Activated T-cell treated with anti-CD3 and anti-CD28 coated beads, Interleukin-2, amount 50 U/mL, for 24 hours (primary cell): ENCODE measurements around the gene PSD2.

Experiments
- DNase-seq: peaks from one replicate; pipeline ENCODE4 v3.0.0-alpha.2; 2020
- H3K27ac Mint-ChIP-seq: 2 replicates; pipeline ENCODE4 v1.8.0; 2020; ENCODE audit warnings: mild to moderate bottlenecking, mixed read lengths
- H3K27me3 Mint-ChIP-seq: 2 replicates; pipeline ENCODE4 v1.8.0; 2020; ENCODE audit warnings: mixed read lengths
- H3K36me3 Mint-ChIP-seq: 2 replicates; pipeline ENCODE4 v1.8.0; 2020; ENCODE audit warnings: low read depth, mixed read lengths
- H3K4me1 Mint-ChIP-seq: 2 replicates; pipeline ENCODE4 v1.8.0; 2020; ENCODE audit warnings: low read depth, mixed read lengths
- H3K4me3 Mint-ChIP-seq: 2 replicates; pipeline ENCODE4 v1.8.0; 2020; ENCODE audit warnings: mild to moderate bottlenecking, moderate library complexity, mixed read lengths
- H3K9me3 Mint-ChIP-seq: 2 replicates; pipeline ENCODE4 v1.8.0; 2020; ENCODE audit warnings: mixed read lengths

PSD2 gene

GRCh38 chr5:139821806-139822552 is 26.4 kb downstream of the PSD2 start:
- Mint-ChIP-seq H3K27me3 (peaks cover 4% of the 10 kb centered on the region), H3K36me3 (no peaks in the 10 kb centered on the region), H3K4me1 (no peaks in the 10 kb centered on the region), H3K9me3 (peaks cover 5% of the 10 kb centered on the region), H3K4me3 (no peak overlapping the region), H3K27ac (no peak overlapping the region)
- DNase-seq = no peak

GRCh38 chr5:139822553-139823425 is 27.2 kb downstream of the PSD2 start:
- peaks cover 4% of the 10 kb centered on the region for H3K27me3 Mint-ChIP-seq
- H3K4me1 Mint-ChIP-seq = no peaks in the 10 kb centered on the region
- no peak for DNase-seq
- H3K36me3 Mint-ChIP-seq = no peaks in the 10 kb centered on the region
- no peak overlapping the region for H3K4me3 Mint-ChIP-seq
- peaks cover 5% of the 10 kb centered on the region for H3K9me3 Mint-ChIP-seq
- no peak overlapping the region for H3K27ac Mint-ChIP-seq

- no peaks in the 10 kb centered on the region for H3K36me3 Mint-ChIP-seq
- peaks cover 4% of the 10 kb centered on the region for H3K27me3 Mint-ChIP-seq
- H3K4me3 Mint-ChIP-seq = no peak overlapping the region
- H3K27ac Mint-ChIP-seq = no peak overlapping the region
- no peaks in the 10 kb centered on the region for H3K4me1 Mint-ChIP-seq
- DNase-seq = no peak
- peaks cover 2% of the 10 kb centered on the region for H3K9me3 Mint-ChIP-seq
Measured at GRCh38 chr5:139823757-139824355, 28.2 kb downstream of the PSD2 start.

- no peak for DNase-seq
- Mint-ChIP-seq H3K4me3 (no peak overlapping the region), H3K36me3 (no peaks in the 10 kb centered on the region), H3K4me1 (no peaks in the 10 kb centered on the region), H3K9me3 (no peaks in the 10 kb centered on the region), H3K27me3 (no peaks in the 10 kb centered on the region), H3K27ac (no peak overlapping the region)
Measured at GRCh38 chr5:139825690-139826089, 30.1 kb downstream of the PSD2 start.

GRCh38 chr5:139828207-139828895 is 32.7 kb downstream of the PSD2 start:
- Mint-ChIP-seq H3K4me3 (no peak overlapping the region), H3K27ac (no peak overlapping the region), H3K4me1 (no peaks in the 10 kb centered on the region), H3K9me3 (no peaks in the 10 kb centered on the region), H3K27me3 (peaks cover 8% of the 10 kb centered on the region), H3K36me3 (no peaks in the 10 kb centered on the region)
- DNase-seq = no peak

GRCh38 chr5:139829471-139829870 is 33.9 kb downstream of the PSD2 start:
- no peak overlapping the region for H3K4me3 Mint-ChIP-seq

GRCh38 chr5:139831624-139832023 is 36.0 kb downstream of the PSD2 start:
- DNase-seq = no peak
- H3K9me3 Mint-ChIP-seq = no peaks in the 10 kb centered on the region
- no peaks in the 10 kb centered on the region for H3K36me3 Mint-ChIP-seq
- peaks cover 24% of the 10 kb centered on the region for H3K27me3 Mint-ChIP-seq
- H3K4me1 Mint-ChIP-seq = no peaks in the 10 kb centered on the region
- no peak overlapping the region for H3K27ac Mint-ChIP-seq
- no peak overlapping the region for H3K4me3 Mint-ChIP-seq

More at GRCh38 chr5:139829471-139829870, 33.9 kb downstream of the PSD2 start:
- no peak overlapping the region for H3K27ac Mint-ChIP-seq
- H3K9me3 Mint-ChIP-seq = no peaks in the 10 kb centered on the region
- H3K36me3 Mint-ChIP-seq = no peaks in the 10 kb centered on the region
- H3K4me1 Mint-ChIP-seq = no peaks in the 10 kb centered on the region
- no peak for DNase-seq
- peaks cover 8% of the 10 kb centered on the region for H3K27me3 Mint-ChIP-seq

GRCh38 chr5:139833525-139833924 is 37.9 kb downstream of the PSD2 start:
- no peak overlapping the region for H3K27ac Mint-ChIP-seq
- H3K27me3 Mint-ChIP-seq = peaks cover 25% of the 10 kb centered on the region
- H3K36me3 Mint-ChIP-seq = no peaks in the 10 kb centered on the region
- no peak overlapping the region for H3K4me3 Mint-ChIP-seq
- no peaks in the 10 kb centered on the region for H3K4me1 Mint-ChIP-seq
- no peaks in the 10 kb centered on the region for H3K9me3 Mint-ChIP-seq
- DNase-seq = no peak

- H3K4me1 Mint-ChIP-seq = no peaks in the 10 kb centered on the region
- H3K27me3 Mint-ChIP-seq = peaks cover 25% of the 10 kb centered on the region
- H3K4me3 Mint-ChIP-seq = no peak overlapping the region
- H3K9me3 Mint-ChIP-seq = no peaks in the 10 kb centered on the region
- no peaks in the 10 kb centered on the region for H3K36me3 Mint-ChIP-seq
- H3K27ac Mint-ChIP-seq = no peak overlapping the region
- DNase-seq = no peak
Measured at GRCh38 chr5:139835656-139836055, 40.0 kb downstream of the PSD2 start.

- Mint-ChIP-seq H3K4me3 (no peak overlapping the region), H3K27ac (no peak overlapping the region), H3K9me3 (no peaks in the 10 kb centered on the region), H3K4me1 (no peaks in the 10 kb centered on the region), H3K36me3 (no peaks in the 10 kb centered on the region), H3K27me3 (peaks cover 25% of the 10 kb centered on the region)
- no peak for DNase-seq
Measured at GRCh38 chr5:139836469-139837208, 41.0 kb downstream of the PSD2 start.

GRCh38 chr5:139837711-139838380 is 42.2 kb downstream of the PSD2 start:
- Mint-ChIP-seq H3K4me3 (no peak overlapping the region), H3K9me3 (no peaks in the 10 kb centered on the region), H3K4me1 (no peaks in the 10 kb centered on the region), H3K27me3 (peaks cover 24% of the 10 kb centered on the region), H3K36me3 (no peaks in the 10 kb centered on the region), H3K27ac (no peak overlapping the region)
- DNase-seq = no peak

GRCh38 chr5:139838381-139839197 is 43.0 kb downstream of the PSD2 start:
- Mint-ChIP-seq H3K27me3 (peaks cover 25% of the 10 kb centered on the region), H3K27ac (no peak overlapping the region), H3K4me1 (no peaks in the 10 kb centered on the region), H3K9me3 (no peaks in the 10 kb centered on the region), H3K36me3 (no peaks in the 10 kb centered on the region), H3K4me3 (no peak overlapping the region)
- no peak for DNase-seq
